CD4-positive, alpha-beta T cell treated with Interleukin-10 for 1 hour (primary cell): Measurements from ENCODE around the gene GNB1L.
"Not testable (repeated sequence)": the region's sequence is repeated elsewhere in the genome, so short reads cannot be mapped to it uniquely, and the experiment has no call there.

ENCODE experiments used
- DNase-seq: peaks from one replicate; pipeline ENCODE4 v3.0.0-alpha.2; 2020

Gene GNB1L

DNA sequence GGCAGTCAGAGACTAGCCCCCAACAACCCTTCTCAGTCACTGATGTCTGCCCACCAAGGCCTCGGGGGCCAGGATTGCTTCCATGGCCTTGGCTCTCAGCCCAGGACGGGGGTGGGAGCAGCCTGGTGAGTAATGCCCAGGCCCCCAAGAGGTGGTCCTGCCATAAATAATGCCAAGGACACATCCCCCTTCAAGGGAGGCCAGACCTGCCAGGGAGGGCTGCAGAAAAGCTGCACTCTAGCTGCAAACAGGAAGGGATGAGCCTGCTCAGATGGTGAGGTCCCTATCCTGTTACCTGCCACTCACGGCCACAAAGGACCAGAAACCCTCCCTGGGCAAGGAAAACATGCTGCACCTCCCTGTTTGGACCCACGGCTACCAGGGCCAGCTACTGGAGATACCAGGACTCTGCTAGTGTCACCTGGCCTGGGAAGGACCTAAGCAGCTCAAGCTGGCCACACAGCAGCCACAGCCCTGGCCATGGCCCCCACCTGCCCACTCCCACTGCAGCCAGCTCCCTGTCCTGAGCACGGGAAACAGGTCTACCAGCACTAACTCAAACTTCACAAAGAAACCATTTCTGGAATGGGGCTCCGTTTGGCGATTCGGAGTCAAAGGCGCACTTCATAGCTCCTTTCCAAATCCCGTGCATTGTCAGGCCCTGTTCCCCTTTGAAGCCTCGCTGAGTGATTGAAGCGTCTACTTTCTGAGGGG is 12.1 kb downstream of the GNB1L start:
- no peak for DNase-seq

DNA sequence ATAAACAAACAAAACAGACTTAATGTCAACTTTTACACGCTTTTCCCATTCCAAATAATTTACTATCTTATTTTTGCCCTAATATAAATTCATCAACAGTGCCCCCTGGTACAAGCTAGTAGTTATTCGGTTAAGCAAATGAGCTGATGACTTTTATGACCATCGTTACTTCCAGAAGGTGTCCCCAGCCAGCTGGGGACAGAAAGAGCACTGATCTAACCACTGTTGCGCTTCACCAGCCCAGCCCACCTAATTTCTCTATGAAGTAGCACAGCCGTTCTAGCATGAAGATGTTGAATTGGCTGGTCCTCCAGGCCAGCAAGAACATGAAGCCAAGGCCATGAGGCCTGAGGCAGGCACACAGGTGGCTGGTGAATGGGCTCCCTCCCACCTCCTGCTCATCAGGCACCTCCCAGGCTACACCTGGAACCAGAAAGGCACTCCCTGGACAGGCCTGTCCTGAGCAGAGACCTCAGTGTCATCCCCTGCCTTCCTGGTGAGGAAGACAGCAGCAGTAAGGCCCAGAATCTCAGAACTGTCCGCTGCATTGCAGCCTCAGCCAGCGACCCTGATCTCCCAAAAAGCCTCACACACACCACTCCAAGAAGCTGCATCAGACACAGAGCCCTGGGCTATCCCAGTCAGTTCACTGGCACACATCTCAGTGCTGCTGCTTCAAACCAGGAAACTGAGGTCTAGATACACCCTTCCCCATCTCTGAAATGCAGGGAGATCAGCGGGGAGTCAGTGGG is 12.9 kb downstream of the GNB1L start:
- no peak for DNase-seq

DNA sequence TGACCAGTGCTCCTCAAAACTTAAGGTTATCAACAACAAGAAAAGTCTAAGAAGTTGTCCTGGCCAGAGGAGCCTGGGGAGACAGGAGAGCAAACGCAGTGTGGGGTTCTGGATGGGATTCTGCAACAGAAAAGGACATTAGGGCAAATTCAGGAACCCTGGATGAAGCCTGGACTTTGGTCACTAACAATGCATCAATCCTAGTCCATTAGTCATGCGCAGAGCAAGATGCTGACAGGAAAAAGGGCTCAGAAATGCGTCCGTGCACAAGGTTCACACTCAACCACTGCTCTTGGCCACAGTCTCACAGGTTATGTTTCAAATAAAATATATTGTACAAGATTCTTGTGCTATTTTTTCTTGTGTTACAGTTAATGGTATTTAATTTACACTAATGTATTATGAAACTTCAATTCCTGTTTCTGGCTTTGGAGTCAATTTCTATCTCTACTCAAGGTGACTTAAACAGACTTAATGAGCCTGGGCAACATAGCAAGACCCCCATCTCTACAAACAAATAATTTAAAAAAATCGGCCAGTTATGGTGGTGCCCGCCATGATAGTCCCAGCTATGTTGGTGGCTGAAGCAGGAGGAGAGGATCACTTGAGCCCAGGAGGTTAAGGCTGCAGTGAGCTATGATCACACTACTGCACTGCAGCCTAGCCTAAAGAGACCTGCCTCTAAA is 13.6 kb downstream of the GNB1L start:
- no peak for DNase-seq

DNA sequence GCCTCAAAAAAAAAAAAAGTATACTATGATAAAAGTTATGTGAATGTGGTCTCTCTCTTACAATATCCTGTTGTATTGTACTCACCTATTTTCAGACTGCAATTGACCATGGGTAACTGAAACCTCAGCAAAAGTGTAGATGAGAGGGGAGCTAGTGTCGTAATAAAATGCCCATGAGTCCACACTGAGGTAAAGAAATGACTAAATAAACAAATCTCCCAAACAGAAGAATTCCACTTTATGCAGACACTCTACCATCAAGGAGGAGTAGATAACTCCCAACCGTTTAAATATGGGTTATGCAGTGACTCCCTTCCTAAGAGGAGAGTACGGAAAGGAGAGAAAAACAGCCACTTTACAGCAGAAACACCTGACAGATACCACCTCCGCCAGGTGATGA is 14.6 kb downstream of the GNB1L start:
- no peak for DNase-seq

DNA sequence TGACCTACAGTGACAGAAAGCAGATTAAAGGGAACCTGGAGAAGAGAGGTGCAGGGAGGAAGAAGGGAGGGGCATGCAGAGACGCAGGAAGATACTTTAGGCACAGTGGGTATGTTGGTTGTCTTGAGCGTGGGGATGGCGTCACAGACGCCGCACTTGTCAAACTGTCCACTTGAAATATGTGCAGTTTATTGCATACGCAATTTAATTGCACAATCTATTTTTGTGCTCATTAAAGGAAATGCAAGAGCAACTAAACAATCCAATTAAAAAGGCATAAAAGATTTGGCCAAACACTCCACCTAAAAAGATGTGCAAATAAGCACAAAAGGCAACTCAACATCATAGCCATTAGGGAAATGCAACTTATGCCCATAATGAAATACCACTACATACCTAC is 16.8 kb downstream of the GNB1L start:
- no peak for DNase-seq

DNA sequence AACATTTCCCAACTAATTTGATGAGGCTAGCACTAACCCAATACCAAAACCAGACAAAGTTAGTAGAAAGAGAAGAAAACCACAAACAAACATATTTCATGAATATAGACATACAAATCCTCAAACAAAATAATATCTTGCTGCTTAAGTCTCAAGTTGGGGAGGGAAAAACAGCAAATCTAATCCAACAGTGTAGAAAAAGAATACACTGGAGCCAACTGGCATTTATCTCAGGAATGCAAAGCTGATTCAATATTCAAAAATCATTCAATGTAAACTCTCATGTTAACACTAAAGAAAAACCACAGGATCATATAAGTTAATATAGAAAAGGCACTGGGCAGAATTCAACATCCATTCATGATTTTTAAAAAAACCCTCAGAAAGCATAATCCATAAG is 18.2 kb downstream of the GNB1L start:
- DNase-seq, result no peak

DNA sequence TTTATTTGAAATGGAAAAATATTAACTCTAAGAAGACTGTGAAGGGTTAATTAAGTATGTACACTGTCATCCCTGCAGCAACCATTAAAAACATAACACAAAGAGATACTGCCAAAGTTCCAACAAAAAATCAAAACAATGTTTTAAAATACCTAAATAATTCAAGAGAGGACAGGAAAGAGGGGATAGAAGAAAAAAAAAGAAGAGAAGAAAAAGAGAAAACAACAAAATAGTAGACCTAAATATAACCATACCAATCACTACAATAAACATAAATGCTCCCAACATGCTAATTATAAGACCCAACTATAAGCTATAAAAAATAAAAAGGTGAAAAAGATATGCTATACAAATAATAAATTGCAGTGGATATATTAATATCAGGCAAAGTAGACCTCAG is 20.1 kb downstream of the GNB1L start:
- DNase-seq, result no peak

DNA sequence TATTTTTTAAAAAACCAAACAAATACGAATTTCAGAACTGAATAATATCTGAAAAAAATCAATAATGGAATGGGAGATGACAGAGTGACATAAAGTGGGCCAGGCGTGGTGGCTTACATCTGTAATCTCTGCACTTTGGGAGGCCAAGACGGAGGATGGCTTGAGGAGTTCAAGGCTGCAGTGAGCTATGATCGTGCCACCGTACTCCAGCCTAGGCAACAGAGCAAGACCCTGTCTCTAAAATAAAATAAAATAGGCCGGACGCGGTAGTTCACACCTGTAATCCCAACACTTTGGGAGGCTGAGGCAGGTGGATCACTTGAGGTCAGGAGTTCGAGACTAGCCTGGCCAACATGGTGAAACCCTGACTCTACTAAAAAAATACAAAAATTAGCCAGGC is 21.3 kb downstream of the GNB1L start:
- DNase-seq, result not testable (repeated sequence)

DNA sequence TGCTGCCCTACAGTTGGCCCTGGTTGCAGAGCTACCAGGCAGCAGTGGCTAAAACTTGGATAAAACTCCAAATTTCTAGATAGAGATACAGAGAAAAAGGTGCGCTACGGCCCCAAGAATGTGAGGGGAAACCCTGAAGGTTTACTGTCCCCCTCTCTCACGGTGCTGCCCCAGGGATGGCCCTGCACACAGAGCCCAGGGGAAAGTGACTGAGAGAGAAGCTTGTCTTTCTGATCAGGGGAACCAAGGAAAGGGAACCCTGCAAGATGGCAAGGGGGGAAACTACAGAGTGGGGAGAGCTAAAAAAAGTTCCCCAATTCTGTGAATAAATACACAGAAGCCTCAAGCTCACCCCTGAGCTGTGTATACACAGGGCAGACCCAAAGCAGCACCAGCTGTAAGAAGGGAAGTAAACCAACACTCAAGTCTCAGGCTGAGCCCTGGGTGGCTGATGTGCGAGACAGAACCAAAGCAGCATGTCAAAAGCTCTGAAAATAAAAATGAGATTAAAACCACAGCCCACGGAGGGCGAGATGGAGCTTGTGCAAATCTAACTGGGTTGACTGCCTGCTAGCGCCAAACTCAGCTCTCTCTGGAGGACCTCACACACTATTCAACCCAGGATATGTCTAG is 22.1 kb downstream of the GNB1L start:
- no peak for DNase-seq

DNA sequence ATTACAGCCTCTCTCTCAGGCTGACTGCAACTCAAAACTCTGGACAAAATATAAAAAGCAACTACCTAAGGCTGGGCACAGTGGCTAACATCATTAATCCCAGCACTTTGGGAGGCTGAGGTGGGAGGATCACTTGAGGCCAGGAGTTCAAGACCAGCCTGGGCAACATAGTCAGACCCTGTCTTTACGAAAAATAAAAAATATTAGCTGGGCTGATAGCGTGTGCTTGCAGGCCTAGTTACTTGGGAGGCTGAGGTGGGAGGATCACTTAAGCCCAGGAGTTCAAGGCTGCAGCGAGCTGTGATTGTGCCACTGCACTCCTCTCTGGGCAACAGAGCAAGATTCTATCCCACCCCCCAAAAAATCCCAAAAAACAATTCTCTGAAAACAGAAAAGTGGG is 22.7 kb downstream of the GNB1L start:
- DNase-seq, result not testable (repeated sequence)

DNA sequence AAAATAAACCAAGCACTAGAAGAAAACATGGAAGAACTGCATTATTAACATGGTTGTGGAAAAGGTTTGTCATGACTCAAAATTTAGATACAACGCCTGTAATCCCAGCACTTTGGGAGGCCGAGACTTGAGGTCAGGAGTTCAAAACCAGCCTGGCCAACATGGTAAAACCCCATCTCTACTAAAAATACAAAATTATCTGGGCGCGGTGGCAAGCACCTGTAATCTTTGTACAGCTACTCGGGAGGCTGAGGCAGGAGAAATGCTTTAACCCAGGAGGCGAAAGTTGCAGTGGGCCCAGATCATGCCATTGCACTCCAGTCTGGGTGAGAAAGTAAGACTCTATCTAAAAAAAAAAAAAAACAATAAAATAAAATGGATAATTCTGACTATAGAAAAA is 23.7 kb downstream of the GNB1L start:
- DNase-seq, result no peak

DNA sequence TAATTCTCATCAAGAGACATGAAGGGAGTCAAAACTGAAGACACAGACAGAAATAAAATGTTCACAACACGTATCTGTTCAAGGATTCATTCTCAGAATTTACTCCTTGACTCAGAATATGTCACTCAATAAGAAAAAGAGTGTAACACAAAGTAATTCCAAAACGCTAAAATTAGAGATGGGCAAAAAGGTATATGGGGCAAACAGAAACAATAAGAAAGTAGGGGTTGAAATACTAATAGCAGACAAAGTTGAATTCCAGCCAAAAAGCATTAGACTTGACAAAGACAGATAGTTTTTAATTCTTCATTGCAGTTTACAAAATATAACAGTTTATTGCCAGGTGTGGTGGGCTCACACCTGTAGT is 26.7 kb downstream of the GNB1L start:
- no peak for DNase-seq

DNA sequence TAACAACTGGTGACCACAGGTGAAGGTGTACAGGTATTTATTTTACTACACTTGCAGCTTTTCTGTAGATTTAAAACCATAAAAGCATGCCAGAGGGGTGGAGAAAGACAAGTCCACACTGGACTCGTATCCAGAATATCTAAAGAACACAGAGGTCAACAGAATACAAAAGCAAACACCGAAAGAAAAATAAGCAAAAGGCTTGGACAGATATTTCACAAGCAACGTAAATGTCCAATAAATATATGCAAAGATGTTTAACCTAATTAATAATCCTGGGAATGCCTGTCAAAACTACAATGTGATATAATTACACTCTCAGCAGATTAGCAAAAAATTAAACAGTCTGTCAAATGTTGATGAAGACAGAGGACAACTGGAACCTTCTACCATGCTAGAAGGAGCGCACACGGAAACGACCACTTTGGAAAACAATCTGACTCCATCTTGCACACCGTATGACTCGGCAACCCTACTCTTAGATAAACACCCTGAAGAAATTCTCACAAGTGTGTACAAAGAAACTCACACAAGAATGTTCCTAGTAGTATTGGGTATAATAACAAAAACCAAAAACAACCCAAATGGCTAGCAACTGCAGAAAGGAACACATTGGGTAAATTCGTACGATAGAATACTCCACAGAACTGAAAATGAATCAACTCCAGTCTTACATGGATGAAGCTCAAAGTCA is 27.2 kb downstream of the GNB1L start:
- no peak for DNase-seq

DNA sequence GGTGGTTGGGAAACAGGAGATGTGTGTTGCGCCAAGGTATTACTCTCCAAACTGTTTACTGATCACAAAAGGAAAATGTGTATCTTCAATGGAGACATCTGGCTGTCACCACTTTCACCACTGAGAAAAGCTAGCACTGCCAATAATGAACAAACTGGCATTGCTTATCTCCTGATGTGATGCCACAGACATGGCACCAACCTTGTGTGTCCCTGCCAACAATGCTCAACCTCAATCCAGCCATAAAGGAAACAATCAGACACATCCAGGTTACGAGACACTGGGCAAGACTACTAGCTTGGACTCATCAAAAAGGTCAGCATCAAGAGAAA is 28.1 kb downstream of the GNB1L start:
- no peak for DNase-seq

DNA sequence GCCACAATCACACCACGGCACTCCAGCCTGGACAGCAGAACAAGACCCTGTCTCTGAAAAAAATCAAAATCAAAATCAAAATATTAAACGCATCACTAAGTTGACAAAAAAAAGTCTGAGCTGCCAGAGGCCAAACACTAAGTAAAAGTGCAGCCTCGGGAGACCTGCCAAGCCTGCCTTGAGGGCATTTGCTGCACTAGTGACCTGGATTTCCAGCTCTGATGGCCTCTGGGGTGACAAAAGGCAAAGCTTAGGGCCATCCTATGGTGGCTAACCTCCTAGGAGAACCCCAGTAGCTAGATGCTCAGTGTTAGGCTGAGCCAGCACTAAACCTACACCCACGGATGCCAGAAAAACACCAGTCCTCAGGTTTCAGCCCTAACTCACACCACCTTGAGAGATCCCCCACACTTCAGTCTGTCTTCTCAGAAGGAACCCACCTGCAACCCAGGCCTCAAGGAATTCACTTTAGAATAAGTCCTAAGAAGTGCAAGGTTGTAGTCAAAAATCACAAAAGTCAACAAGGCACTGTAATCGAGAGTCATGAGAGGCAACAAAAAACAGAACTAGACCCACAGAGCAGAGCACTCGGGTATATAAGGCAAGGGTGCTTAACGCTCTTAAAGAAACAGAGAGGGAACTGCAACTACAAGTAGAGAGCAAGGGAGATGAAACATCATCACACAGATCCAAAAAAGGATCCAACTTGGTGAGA is 28.6 kb downstream of the GNB1L start:
- no peak for DNase-seq

DNA sequence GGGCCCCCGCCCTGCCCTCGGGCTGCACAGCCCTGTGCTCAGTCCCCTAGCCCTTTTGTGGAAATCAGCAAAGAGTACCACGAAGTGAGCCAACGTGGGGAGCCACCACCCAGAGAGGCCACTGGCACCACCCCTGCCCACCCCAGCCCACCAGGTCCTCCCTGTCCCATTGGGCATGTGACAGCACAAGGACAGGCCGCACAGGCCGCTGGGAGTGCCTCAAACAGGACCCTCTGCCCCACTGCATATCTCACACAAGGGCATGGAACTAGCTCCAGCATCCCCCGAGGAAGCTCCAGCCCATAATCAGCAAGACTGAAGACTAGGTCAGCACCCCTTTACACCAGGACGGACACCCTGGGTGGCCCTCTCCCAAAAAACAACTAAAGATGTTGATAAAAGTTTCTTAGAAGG is 29.7 kb downstream of the GNB1L start:
- no peak for DNase-seq

DNA sequence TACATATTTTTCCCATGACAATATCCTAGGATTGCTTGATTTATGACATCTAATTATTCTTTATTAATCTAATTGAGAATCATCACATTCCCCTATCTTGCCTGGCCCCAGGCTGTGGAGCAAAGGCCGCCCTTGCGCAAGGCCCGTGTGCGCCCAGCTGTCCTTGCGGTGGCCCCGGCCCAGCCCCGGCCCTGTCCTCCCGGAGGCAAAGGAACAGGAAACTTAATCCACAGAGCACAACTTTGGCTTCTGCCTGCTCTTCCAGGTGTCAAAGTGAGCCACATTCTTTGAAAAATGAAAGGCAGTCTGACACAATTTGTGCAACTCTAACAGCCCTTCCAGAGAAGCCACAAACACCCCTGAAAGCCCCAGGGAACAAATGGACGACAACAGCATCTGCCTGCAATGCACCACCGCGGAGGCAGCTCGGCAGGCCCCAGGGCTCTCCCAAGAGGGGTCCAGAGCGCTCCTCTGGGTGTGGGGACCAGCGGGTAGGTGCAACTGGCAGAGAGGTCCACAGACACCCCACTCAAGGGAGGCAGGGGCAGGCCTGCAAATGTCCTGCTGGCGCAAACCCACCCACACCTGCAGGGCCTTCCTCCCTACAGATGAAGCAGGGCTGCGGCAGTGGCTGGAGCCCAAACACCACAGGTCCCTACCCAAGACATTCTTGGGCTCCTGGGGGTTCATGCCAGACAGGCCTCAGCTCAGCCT is 30.3 kb downstream of the GNB1L start:
- DNase-seq, result no peak

DNA sequence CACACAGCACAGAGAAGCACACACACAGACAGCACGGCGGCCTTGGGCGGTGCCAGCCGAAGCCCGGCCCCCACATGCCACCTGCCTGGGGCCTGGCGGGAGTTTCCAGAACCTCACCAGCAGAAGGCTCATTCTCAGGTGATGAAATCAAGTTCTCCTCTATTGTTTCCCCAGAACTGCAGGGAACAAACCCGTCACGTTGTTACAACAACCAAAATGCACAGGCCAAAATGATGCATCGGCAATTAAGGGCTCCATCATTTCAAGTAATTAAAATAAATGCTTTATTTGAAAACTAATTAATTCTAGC is 30.8 kb downstream of the GNB1L start:
- no peak for DNase-seq

DNA sequence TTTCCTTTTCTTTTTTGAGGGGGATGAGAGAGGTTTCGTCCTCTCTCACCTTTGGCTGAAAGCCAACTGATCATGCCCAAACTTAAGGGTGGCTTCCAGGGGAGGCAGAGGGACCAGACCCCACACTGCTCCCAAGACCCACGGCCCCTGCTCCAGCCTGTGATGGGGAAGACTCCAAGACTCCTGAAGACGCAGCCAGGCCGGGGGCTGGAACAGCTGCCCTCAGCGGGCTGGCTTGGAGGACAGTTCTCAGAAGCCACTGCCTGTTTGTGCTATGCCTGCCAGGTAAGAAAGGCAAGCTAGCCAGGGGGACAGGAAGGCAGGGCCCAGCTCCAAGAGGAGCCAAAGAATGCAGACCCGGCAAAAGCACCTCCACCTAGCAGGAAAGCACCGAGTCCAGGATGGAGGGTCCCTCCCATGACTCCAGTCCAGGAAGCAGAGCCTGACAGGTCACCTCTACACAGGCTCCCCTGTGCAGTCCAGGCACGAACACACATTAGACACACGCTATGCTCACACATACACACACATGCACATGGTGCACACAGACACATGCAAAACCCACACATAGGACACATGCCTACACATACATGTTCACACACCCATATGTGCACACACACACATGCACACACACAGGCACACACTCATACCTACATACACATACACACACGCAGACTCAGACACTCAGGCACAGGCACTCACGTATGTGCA is 31.3 kb downstream of the GNB1L start:
- DNase-seq, result no peak

DNA sequence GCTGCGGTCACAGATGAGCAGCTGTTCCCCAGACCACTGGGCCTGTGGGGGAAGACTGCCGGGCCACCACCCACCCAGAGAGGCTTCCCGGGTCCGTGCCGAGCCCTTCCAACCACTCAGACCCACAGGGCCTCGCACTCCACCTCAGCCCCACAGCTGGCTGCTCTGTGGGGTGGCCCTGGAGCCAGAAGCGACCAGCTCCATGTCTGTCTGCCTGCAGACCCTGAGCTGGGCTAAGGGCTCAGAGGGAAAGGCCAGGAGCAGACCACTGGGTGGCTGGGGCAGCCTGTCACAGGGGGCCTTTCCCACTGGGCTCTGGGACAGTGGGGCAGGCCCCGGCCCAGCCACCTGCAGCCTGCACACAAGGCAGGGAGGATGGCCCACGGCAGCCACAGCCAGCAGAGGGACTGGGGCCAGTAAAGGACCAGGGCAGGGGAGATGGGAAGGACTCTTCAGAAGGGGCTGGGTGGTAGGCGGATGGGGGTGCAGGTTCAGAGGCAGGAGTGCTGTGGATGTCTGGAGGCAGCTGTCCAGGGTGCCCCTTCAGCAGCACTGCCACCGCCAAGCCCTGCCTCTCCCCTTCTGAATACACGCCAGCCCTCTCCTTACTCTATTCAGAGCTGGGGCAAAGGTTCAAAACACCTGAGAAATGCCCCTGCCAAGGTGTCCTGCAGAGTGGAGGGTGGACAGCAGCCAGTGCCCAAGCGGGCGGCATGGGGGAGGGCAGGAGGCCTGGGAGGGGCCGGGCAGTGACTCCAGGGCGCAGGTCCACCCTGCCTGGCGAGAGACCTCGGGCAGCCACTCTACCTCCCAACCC is 32.2 kb downstream of the GNB1L start:
- DNase-seq, result no peak
